Upper lobe of right lung (tissue), 1 donor: ENCODE data around the gene ARHGEF19. TPM values are rescaled to one million over a fixed set of nuclear protein-coding genes. Genes with fewer than 3 reads are reported as not detected.

ENCODE experiments used
- ATAC-seq: fragments of 200-7000 bp; cut with Tn5 transposase; one replicate; pipeline ENCODE4 v1.9.1; 2020; ENCODE audit warnings: mild to moderate bottlenecking, moderate library complexity
- DNase-seq: peaks from one replicate; pipeline ENCODE4 v3.0.0-alpha.2; 2020
- H3K27ac ChIP-seq: fragments of 200-600 bp; one replicate; pipeline ENCODE4 v1.8.0; 2022
- H3K27me3 ChIP-seq: fragments of 200-600 bp; one replicate; pipeline ENCODE4 v1.8.0; 2022; ENCODE audit warnings: mild to moderate bottlenecking
- H3K36me3 ChIP-seq: fragments of 200-600 bp; one replicate; pipeline ENCODE4 v1.8.0; 2022
- H3K4me1 ChIP-seq: fragments of 200-600 bp; one replicate; pipeline ENCODE4 v1.8.0; 2022
- H3K4me3 ChIP-seq: fragments of 200-600 bp; one replicate; pipeline ENCODE4 v1.8.0; 2022; ENCODE audit warnings: mild to moderate bottlenecking
- H3K9me3 ChIP-seq: fragments of 200-600 bp; one replicate; pipeline ENCODE4 v1.8.0; 2022
- intact Hi-C: fragments of 100-400 bp; cut with DNase I; formaldehyde crosslinking; loops from one replicate; pipeline ENCODE4 v1.11.0; 2022
- total RNA-seq: library from RNA; stranded (reverse); fragmentation: NEBNext Ultra II Directional; extraction: Animal tissue kit (Norgen Biotek cat#: 25700); gene quantifications from one replicate; pipeline ENCODE4 v1.2.1, GENCODE V29; 2021
- TF ChIP-seq, protein P1 (sequence below): fragments of 200-600 bp; IDR thresholded peaks from one replicate; pipeline ENCODE4 v1.8.0; 2022; ENCODE audit warnings: antibody characterized with exemption
- donor health status: DM: no; HTN: yes; CAD: no; lungs with severe emphysema.

The ARHGEF19 gene
- total RNA-seq, 1 donor from 2014 or later: 11.9 TPM

DNA sequence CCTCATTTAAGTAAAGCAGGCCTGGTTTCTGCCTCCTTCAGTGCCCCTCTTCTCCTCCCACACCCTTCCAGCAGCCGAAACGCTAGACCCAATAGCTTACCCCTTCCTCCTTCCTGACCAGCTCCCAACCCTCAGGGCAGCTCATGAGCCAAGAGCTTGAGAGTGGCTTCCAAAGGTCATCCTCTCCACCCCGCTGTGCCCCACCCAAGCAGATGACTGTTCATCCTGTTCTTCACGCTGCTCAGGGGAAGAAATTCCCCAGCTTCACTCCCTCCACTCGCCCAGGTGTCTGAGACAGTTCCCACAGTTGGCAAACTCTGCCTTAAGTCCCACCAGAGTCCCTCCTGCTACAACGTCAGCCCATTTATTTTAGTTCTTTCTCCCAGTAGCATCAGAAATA lies 23.4 kb downstream of the ARHGEF19 start:
- Histone ChIP-seq H3K27ac (no peak overlapping the region), H3K4me1 (peaks cover 3% of the 10 kb centered on the region), H3K36me3 (no peaks in the 10 kb centered on the region), H3K27me3 (no peaks in the 10 kb centered on the region), H3K9me3 (no peaks in the 10 kb centered on the region), H3K4me3 (no peak overlapping the region)
- TF ChIP-seq, protein P1, sequence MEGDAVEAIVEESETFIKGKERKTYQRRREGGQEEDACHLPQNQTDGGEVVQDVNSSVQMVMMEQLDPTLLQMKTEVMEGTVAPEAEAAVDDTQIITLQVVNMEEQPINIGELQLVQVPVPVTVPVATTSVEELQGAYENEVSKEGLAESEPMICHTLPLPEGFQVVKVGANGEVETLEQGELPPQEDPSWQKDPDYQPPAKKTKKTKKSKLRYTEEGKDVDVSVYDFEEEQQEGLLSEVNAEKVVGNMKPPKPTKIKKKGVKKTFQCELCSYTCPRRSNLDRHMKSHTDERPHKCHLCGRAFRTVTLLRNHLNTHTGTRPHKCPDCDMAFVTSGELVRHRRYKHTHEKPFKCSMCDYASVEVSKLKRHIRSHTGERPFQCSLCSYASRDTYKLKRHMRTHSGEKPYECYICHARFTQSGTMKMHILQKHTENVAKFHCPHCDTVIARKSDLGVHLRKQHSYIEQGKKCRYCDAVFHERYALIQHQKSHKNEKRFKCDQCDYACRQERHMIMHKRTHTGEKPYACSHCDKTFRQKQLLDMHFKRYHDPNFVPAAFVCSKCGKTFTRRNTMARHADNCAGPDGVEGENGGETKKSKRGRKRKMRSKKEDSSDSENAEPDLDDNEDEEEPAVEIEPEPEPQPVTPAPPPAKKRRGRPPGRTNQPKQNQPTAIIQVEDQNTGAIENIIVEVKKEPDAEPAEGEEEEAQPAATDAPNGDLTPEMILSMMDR: no peak
- no peak for ATAC-seq
- DNase-seq: no peak
- intact Hi-C loops: loop anchor here (2.0 kb wide), 1 partner anchor 108 kb away; no protein-coding TSS in a partner anchor

DNA sequence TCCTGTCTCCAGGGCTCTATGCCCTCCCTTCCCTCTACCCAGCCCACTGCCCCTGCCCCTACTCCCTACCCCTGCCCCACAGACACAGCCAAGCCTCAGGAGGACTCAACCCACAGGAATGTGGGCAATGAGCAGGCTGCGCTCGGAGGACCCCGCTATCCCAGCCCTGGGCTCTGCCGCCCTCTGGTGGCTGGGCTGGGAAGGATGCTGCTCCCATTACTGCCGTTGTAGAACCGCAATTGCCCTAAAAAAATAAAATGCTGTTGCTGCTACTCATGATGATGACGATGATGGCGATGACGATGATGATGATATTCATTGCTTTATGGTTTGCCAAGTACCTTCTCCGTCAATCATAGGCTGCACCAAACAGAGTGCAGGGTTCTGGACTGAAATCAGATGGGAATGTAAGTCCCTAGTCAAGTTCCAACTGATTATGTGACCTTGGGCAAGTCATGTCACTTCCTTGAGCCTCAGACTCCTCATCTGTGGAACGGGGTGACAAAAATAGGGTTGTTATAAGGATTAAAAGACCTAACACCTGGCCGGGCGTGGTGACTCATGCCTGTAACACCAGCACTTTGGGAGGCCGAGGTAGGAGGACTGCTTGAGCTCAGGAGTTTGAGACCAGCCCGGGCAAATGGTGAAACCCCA lies 24.6 kb downstream of the ARHGEF19 start:
- H3K27me3 ChIP-seq: no peaks in the 10 kb centered on the region
- DNase-seq (peak; percentile 87), ATAC-seq (peak; percentile 86)
- H3K27ac ChIP-seq: no peak overlapping the region
- intact Hi-C loops: loop anchor here (2.0 kb wide), 1 partner anchor 107 kb away; no protein-coding TSS in a partner anchor
- H3K9me3 ChIP-seq: no peaks in the 10 kb centered on the region
- no peak overlapping the region for H3K4me3 ChIP-seq
- H3K4me1 ChIP-seq: peaks cover 10% of the 10 kb centered on the region
- no peaks in the 10 kb centered on the region for H3K36me3 ChIP-seq
- TF ChIP-seq, protein P1: peak; percentile 93

DNA sequence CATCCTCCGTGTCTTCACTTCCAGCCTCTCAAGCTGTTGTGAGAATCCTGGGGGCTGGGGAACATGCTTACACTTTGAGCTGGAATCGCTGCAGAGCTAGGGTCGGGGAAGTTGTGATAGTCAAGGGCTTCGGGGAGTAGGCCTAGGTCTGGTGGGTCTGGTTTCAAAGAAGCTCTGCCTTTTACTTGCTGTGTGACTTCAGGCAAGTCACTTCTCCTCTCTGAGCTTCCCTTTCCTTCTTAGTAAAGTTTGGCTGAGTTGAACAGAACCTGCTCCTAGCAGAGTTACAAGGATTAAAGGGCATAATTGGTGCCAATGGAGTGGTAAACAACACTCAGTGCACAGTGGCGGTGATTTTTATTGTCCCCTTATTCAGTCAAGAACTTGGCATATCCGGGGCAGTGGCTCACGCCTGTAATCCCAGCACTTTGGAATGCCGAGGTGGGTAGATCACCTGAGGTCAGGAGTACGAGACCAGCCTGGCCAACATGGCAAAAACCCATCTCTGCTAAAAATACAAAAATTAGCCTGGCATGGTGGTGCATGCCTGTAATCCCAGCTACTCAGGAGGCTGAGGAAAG lies 25.7 kb downstream of the ARHGEF19 start:
- Histone ChIP-seq H3K4me3 (no peak overlapping the region), H3K4me1 (peaks cover 21% of the 10 kb centered on the region), H3K36me3 (no peaks in the 10 kb centered on the region), H3K9me3 (no peaks in the 10 kb centered on the region), H3K27me3 (no peaks in the 10 kb centered on the region), H3K27ac (no peak overlapping the region)
- no peak for DNase-seq
- ATAC-seq: no peak
- intact Hi-C loops: no loop called here
- TF ChIP-seq, protein P1: no peak

DNA sequence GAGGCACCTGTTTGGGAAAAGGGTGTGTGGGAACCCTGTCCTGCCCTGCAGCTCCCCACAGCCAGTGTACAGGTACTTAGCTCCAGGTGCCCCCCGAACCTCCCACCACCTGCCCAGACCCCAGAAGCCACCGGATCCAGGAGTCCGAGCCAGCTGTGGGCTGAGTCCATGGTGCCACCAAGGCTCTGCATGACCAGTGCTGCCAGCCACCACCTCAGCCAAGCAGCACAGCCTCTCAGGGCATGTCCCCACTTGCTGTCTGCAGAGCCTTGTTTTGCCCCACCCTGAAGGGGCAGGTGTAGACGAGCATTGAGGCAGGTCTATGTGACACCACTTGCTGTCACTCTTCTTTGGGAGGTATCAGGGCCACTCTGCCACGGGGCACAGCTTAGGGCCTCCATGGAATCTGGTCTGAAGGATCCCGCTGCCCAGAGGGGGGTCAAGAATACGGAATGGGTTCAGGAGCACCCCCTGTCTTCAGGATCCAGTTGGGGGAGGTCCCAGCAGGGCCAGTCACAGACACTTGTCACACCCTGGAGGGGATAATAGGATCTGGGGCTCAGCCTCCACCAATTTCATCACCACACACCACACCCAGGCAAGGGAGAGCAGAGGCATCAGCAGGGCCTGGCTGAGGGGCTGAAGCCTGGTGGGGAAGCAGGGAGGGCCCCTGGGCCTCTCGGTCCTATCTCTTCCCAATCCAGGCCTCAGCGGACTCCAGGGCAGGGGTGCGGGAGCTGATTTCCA lies 27.7 kb downstream of the ARHGEF19 start:
- intact Hi-C loops: no loop called here
- H3K4me3 ChIP-seq: no peak overlapping the region
- H3K27me3 ChIP-seq: no peaks in the 10 kb centered on the region
- TF ChIP-seq, protein P1: no peak
- peak; percentile 60 for DNase-seq
- H3K36me3 ChIP-seq: no peaks in the 10 kb centered on the region
- H3K4me1 ChIP-seq: peaks cover 35% of the 10 kb centered on the region
- no peak overlapping the region for H3K27ac ChIP-seq
- no peaks in the 10 kb centered on the region for H3K9me3 ChIP-seq
- no peak for ATAC-seq

DNA sequence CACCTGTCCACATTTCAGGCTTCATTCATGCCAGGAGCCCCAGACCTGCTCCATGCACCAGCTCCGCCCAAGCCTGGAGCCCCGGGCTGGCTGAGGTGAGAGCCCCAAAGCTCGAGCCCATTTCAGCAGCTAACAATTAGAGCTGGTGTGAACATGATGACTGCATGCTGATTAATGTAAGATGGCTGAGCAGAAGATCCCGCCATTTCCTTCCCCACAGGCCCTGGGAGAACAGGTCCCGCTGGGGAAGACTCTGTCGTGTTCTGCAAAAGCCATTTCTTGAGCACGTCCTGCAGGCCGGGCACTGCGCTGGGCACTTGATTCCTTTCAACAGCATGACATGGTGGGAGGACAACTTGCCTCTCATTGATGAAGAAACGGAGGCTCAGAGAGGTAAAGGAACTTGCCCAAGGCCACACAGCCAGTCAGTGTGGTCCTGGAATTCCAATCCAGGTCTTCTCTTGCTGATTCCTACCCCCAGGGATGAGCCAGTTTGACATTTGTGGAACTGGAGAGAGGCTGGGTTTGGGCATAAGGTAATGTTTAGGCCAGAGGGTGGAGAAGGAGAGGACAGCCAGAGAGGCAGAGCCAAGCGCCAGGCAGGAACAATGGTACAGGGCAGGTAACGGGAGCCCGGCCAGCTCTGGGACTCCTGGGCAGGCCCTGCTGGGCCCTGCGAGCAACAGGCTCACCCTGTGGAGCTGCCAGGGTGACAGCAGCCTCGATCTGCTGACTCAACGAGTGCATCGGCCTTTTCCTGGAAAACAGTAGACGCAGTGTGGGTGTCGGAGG lies 28.5 kb downstream of the ARHGEF19 start:
- ATAC-seq: no peak
- H3K27ac ChIP-seq: no peak overlapping the region
- intact Hi-C loops: no loop called here
- peaks cover 42% of the 10 kb centered on the region for H3K4me1 ChIP-seq
- no peak overlapping the region for H3K4me3 ChIP-seq
- DNase-seq: peak; percentile 65
- H3K36me3 ChIP-seq: no peaks in the 10 kb centered on the region
- no peaks in the 10 kb centered on the region for H3K27me3 ChIP-seq
- H3K9me3 ChIP-seq: no peaks in the 10 kb centered on the region
- TF ChIP-seq, protein P1: no peak
